HG02938 (cell line): ENCODE results near the gene IL2RA.
"Not testable (repeated sequence)": the region's sequence is repeated elsewhere in the genome, so short reads cannot be mapped to it uniquely, and the experiment has no call there.

Source experiments
- ATAC-seq: cut with Tn5 transposase; IDR thresholded peaks from one replicate; pipeline ENCODE4 v1.9.1; 2021; ENCODE audit warnings: mild to moderate bottlenecking, moderate library complexity; ENCODE audit not compliant: unreplicated experiment

Gene IL2RA

DNA sequence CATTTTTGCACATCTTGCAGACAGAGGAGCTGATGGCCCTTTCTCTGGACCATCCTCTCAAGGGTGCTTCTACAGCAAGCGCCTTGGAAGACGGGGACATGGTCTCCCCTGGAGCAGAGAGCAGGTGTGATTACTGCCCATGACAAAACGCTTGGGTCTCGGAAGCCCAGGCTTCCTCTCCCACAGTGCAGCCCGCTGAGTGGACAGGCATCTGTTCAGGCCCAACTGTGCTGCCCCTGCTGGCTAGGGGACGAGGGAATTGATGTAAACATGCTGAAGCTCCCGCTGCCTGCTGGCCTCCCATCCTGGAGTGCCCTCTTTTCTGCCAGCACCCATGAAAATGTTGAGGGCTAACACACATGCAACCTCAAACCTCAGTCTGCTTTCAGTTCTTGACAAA lies 99.1 kb downstream of the IL2RA start:
- no peak for ATAC-seq

DNA sequence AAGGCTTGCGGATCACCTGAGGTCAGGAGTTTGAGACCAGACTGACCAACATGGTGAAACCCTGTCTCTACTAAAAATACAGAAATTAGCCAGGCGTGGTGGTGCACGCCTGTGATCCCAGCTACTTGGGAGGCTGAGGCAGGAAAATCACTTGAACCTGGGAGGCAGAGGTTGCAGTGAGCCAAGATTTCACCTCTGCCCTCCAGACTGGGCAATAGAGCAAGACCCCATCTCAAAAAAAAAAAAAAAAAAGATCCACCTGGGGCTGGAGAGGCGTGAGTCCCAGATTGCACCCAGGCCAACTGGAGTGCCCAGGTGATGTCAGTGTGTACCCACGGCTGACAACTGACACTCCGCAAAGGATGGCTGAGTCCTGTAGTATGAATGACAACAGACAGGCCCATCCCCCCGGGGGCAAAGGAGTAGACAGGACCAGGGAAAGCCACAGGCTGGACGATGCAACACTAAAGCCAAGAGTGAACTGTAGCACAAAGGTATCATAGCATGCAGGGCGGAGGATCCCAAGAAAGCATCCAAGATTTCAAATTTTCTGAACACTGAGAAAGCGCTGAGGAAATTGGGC lies 99.7 kb downstream of the IL2RA start:
- not testable (repeated sequence) for ATAC-seq

DNA sequence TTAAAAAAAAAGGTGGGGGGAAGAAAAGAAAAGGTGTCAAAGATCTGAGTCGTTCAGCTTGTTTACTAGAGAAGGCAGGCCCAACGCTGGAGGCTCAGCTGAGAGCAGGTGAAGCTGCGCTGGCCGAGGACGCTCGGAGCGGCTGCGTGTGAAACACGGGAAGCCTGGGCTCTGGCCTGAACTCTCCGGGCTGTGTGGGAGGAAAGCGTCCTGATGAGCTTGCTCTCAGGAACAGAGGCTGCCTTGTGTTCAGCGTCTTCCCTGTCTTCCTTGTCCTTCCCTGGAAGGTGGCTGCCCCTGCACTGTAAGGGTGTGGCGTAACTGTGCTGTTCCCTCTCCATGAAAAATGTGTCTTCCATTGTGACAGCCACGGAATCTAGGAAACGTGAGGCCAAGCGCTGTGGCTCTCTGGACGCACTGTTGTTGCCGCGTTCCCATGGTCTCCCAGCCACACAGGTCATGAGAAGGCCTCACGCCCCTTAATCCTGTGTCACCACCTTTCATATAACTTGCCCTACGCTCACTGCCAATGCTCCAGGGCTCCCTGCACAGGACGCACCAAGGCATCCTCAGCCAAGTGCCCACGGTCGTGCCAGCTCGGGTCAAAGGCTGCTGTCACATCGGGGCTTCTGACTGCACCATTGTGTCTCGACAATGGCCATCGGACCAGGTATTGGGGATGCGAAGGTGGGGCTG lies 100.6 kb downstream of the IL2RA start:
- ATAC-seq, result no peak

DNA sequence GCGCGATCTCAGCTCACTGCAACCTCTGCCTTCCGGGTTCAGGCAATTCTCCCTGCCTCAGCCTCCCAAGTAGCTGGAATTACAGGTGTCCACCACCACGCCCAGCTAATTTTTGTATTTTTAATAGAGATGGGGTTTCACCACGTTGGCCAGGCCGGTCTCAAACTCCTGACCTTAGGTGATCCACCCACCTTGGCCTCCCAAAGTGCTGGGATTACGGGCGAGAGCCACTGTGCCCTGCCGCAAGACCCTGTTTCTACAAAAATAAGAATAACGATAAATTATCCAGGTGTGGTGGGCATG lies 101.2 kb downstream of the IL2RA start:
- not testable (repeated sequence) for ATAC-seq
